ENCODE data around the gene PTER.

The PTER gene

GRCh38 chr10:16491933-16492332 is 55.1 kb downstream of the PTER start:
- Histone ChIP-seq H3K4me3 (ENCODE audit: low read depth, low read length) (peak overlapping the region; percentile 14; the same call in 1 of the 2 replicates), H3K9me3 (ENCODE audit: severe bottlenecking) (no peaks in the 10 kb centered on the region), H3K36me3 (no peaks in the 10 kb centered on the region), H3K27me3 (ENCODE audit: insufficient read depth, low read depth, severe bottlenecking) (no peaks in the 10 kb centered on the region), H3K27ac (peak overlapping the region; percentile 70)
- TF ChIP-seq CTCF (IDR thresholded peaks at IDR 0.05; ENCODE audit: low read depth, low read length): no peak
- peak; percentile 61 for DNase-seq

GRCh38 chr10:16493884-16494536 is 57.2 kb downstream of the PTER start:
- Histone ChIP-seq H3K4me3 (ENCODE audit: low read depth, low read length) (no peak overlapping the region), H3K27ac (no peak overlapping the region), H3K36me3 (no peaks in the 10 kb centered on the region), H3K27me3 (ENCODE audit: insufficient read depth, low read depth, severe bottlenecking) (no peaks in the 10 kb centered on the region), H3K9me3 (ENCODE audit: severe bottlenecking) (no peaks in the 10 kb centered on the region)
- DNase-seq: no peak
- no peak for TF ChIP-seq CTCF (IDR thresholded peaks at IDR 0.05; ENCODE audit: low read depth, low read length)

GRCh38 chr10:16497911-16498310 is 61.1 kb downstream of the PTER start:
- Histone ChIP-seq H3K27me3 (ENCODE audit: insufficient read depth, low read depth, severe bottlenecking) (no peaks in the 10 kb centered on the region), H3K36me3 (no peaks in the 10 kb centered on the region), H3K27ac (no peak overlapping the region), H3K9me3 (ENCODE audit: severe bottlenecking) (no peaks in the 10 kb centered on the region), H3K4me3 (ENCODE audit: low read depth, low read length) (no peak overlapping the region)
- no peak for TF ChIP-seq CTCF (IDR thresholded peaks at IDR 0.05; ENCODE audit: low read depth, low read length)
- DNase-seq: no peak

- H3K4me3 ChIP-seq (ENCODE audit: low read depth, low read length): no peak overlapping the region
- no peaks in the 10 kb centered on the region for H3K27me3 ChIP-seq (ENCODE audit: insufficient read depth, low read depth, severe bottlenecking)
- H3K36me3 ChIP-seq: no peaks in the 10 kb centered on the region
- H3K27ac ChIP-seq: peak overlapping the region; percentile 4
- H3K9me3 ChIP-seq (ENCODE audit: severe bottlenecking): no peaks in the 10 kb centered on the region
- no peak for DNase-seq
- TF ChIP-seq CTCF (IDR thresholded peaks at IDR 0.05; ENCODE audit: low read depth, low read length): no peak
Measured at GRCh38 chr10:16505161-16505560, 68.4 kb downstream of the PTER start.

GRCh38 chr10:16509996-16510395 is 73.2 kb downstream of the PTER start:
- no peak overlapping the region for H3K4me3 ChIP-seq (ENCODE audit: low read depth, low read length)
- peak overlapping the region; percentile 66 for H3K27ac ChIP-seq
- no peaks in the 10 kb centered on the region for H3K9me3 ChIP-seq (ENCODE audit: severe bottlenecking)
- no peak for TF ChIP-seq CTCF (IDR thresholded peaks at IDR 0.05; ENCODE audit: low read depth, low read length)
- DNase-seq: peak; percentile 30
- H3K27me3 ChIP-seq (ENCODE audit: insufficient read depth, low read depth, severe bottlenecking): no peaks in the 10 kb centered on the region
- no peaks in the 10 kb centered on the region for H3K36me3 ChIP-seq

- no peak for DNase-seq
- Histone ChIP-seq H3K27ac (no peak overlapping the region), H3K27me3 (ENCODE audit: insufficient read depth, low read depth, severe bottlenecking) (no peaks in the 10 kb centered on the region)
Measured at GRCh38 chr10:16510843-16511242, 74.0 kb downstream of the PTER start.

More at GRCh38 chr10:16510843-16511242, 74.0 kb downstream of the PTER start:
- no peaks in the 10 kb centered on the region for H3K9me3 ChIP-seq (ENCODE audit: severe bottlenecking)
- H3K36me3 ChIP-seq: no peaks in the 10 kb centered on the region
- TF ChIP-seq CTCF (IDR thresholded peaks at IDR 0.05; ENCODE audit: low read depth, low read length): no peak
- H3K4me3 ChIP-seq (ENCODE audit: low read depth, low read length): no peak overlapping the region
